SU-DHL-6 (cell line): ENCODE data around the gene CBFA2T3.

ENCODE experiments used
- CTCF ChIP-seq: fragments of 200-600 bp; sonication (generic); IDR thresholded peaks from one replicate; pipeline ENCODE4 v1.5.1; 2017; ENCODE audit warnings: antibody characterized with exemption, mild to moderate bottlenecking, low read length, moderate library complexity; ENCODE audit not compliant: insufficient read depth, poor library complexity, severe bottlenecking
- EZH2phosphoT487 ChIP-seq: fragments of 200-600 bp; sonication (generic), shearing (Covaris generic); conservative IDR thresholded peaks from 2 replicates; pipeline ENCODE4 v1.6.1; 2018; ENCODE audit warnings: mild to moderate bottlenecking, antibody characterized with exemption, low read length, moderate library complexity, mixed read lengths

- TF ChIP-seq CTCF: no peak
- TF ChIP-seq EZH2phosphoT487: no peak
Observed at GRCh38 chr16:88974080-88974915, 2.7 kb downstream of the CBFA2T3 start.
